HFF-Myc (cell line): ENCODE results near the gene ZNF343.
"Not testable (repeated sequence)": the region's sequence is repeated elsewhere in the genome, so short reads cannot be mapped to it uniquely, and the experiment has no call there.

Experiments used
- DNase-seq: peaks from one replicate; pipeline ENCODE4 v3.0.0-alpha.2; 2011; ENCODE audit warnings: low read depth; ENCODE audit errors: extremely low read depth
- H3K4me3 ChIP-seq: replicated peaks from 2 replicates; pipeline ENCODE4 v1.5.1; 2011; ENCODE audit warnings: low read depth, mild to moderate bottlenecking, control low read depth, low read length
- TF ChIP-seq, protein P1 (sequence below): IDR thresholded peaks from 2 replicates; pipeline ENCODE4 v1.5.1; 2012; ENCODE audit warnings: mild to moderate bottlenecking, low read depth, low read length, control low read depth; ENCODE audit errors: missing control alignments

The ZNF343 gene

DNA sequence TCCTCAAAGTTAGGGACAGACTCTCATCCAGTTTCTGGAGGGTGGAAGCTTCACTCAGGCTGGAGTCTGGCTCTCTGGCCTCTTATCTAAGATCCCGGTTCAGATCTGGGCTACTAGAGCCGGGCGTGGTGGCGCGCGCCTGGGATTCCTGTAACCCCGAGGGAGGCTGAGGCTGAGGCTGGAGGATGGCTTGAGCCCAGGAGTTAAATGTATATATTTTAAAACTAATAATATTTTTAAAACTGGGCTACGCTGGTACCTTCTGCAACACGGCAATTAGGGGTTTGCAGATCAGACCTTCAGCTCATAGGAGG, 710 bp upstream of the ZNF343 start:
- H3K4me3 ChIP-seq: peak overlapping the region; percentile 89
- TF ChIP-seq, protein P1, sequence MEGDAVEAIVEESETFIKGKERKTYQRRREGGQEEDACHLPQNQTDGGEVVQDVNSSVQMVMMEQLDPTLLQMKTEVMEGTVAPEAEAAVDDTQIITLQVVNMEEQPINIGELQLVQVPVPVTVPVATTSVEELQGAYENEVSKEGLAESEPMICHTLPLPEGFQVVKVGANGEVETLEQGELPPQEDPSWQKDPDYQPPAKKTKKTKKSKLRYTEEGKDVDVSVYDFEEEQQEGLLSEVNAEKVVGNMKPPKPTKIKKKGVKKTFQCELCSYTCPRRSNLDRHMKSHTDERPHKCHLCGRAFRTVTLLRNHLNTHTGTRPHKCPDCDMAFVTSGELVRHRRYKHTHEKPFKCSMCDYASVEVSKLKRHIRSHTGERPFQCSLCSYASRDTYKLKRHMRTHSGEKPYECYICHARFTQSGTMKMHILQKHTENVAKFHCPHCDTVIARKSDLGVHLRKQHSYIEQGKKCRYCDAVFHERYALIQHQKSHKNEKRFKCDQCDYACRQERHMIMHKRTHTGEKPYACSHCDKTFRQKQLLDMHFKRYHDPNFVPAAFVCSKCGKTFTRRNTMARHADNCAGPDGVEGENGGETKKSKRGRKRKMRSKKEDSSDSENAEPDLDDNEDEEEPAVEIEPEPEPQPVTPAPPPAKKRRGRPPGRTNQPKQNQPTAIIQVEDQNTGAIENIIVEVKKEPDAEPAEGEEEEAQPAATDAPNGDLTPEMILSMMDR: no peak
- no peak for DNase-seq

DNA sequence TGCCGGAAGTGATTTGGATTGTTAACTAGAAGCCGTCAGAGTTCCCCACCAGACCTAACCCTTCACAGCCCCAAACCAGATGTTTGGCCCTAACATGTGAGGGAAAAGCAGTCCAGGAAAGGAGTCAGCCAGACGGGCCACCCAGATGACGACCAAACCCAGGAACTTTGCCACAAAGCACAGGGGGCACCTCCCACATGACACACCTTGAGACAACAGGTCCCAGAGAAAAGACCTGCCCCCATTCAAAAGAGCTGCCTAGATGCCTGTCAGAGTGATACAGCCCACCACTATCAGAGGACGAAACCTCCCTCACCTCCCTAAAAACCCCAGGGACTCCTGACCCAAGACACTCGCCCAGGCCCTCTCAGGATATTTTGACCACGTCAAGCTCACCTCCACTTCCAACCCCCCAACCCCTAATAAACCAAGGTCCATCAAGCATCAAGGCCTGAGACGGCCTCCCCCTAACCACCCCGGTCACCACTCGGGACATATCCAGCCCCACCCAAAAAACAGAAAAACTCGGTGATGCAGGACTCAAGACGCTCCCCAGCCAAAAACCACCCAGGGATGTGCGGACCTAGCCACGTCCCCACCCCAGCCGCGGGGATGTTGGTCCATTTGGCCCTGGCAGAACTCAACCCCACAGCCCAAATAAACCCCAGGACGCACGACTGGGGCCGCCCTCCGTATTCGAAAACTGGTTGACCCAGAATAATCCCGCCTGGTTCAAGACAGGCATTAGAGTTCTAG, 662 bp downstream of the ZNF343 start:
- peak overlapping the region; percentile 89 for H3K4me3 ChIP-seq
- no peak for DNase-seq
- TF ChIP-seq, protein P1: no peak

DNA sequence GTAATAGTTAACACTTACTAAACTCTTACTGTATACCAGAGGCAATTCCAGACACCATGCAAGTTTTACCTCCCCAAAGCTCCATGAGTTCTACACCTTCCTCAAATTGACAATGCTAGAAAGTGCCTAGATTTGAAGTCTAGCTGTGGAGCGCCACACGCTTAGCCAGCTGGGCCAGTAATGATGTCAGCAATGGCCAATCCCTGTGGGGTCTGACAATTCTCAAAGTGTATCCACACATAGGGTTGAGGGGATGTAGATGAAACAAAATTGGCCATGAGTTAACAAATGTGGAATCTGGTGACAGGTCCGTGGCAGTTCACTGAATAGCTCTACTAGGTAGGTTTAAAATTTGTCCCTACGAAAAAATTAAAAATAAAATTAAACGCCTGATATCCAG, 1.3 kb downstream of the ZNF343 start:
- TF ChIP-seq, protein P1: no peak
- H3K4me3 ChIP-seq: peak overlapping the region; percentile 89
- DNase-seq: no peak

DNA sequence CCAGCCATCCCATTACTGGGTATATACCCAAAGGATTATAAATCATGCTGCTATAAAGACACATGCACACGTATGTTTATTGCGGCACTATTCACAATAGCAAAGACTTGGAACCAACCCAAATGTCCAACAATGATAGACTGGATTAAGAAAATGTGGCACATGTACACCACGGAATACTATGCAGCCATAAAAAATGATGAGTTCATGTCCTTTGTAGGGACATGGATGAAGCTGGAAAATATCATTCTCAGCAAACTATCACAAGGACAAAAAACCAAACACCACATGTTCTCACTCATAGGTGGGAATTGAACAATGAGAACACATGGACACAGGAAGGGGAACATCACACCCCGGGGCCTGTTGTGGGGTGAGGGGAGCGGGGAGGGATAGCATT, 2.3 kb downstream of the ZNF343 start:
- not testable (repeated sequence) for H3K4me3 ChIP-seq, DNase-seq

DNA sequence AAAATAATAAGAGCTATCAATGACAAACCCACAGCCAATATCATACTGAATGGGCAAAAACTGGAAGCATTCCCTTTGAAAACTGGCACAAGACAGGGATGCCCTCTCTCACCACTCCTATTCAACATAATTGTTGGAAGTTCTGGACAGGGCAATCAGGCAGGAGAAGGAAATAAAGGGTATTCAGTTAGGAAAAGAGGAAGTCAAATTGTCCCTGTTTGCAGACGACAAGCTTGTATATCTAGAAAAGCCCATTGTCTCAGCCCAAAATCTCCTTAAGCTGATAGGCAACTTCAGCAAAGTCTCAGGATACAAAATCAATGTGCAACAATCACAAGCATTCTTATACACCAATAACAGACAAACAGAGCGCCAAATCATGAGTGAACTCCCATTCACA, 3.9 kb downstream of the ZNF343 start:
- DNase-seq, H3K4me3 ChIP-seq: not testable (repeated sequence)

DNA sequence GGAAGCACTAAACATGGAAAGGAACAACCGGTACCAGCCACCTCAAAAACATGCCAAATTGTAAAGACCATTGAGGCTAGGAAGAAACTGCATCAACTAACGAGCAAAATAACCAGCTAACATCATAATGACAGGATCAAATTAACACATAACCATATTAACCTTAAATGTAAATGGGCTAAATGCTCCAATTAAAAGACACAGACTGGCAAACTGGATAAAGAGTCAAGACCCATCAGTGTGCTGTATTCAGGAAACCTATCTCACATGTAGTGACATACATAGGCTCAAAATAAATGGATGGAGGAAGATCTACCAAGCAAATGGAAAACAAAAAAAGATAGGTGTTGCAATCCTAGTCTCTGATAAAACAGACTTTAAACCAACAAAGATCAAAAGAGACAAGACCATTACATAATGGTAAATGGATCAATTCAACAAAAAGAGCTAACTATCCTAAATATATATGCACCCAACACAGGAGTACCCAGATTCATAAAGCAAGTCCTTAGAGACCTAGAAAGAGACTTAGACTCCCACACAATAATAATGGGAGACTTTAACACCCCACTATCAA, 5.8 kb downstream of the ZNF343 start:
- not testable (repeated sequence) for DNase-seq, H3K4me3 ChIP-seq

DNA sequence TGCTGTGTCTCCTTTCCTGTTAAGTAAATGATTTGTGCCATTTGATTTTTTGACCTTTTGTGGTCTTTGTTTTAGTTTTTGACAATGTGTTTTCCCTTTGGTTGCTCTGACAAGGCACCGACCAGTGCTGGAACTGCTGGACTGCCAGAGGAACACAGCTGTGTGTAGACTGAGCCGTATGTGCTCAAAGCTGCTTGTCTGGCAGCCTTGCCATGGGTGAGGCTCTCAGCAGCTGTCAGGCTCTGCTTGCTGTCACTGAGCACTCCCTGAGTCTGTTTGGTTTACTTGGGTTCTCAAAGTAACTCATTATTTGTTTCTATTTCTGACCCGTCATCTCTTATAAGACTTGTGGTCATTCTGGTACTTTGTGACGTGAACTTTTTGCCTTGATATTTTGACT, 23.1 kb downstream of the ZNF343 start:
- no peak overlapping the region for H3K4me3 ChIP-seq
- DNase-seq: no peak
- TF ChIP-seq, protein P1: no peak

DNA sequence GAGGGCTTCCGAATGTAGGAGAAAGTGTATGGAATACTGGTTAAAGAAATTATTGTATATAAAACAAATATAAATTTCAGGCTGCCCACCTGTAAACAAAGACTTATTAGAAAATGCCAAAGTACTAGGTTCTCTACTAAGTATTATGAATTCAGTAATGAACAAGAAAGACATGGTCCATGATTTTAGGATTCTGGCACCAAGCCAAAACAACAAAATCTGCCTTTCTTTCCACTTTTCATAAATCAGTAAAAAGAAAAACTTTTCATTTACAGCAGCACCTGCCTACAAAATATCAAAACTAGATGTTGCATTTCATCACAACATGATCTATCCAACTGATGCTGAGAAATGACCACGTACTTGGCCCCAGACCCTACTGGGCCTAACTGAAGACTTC, 23.6 kb downstream of the ZNF343 start:
- DNase-seq: no peak
- TF ChIP-seq, protein P1: no peak
- H3K4me3 ChIP-seq: no peak overlapping the region
